Activated T-helper 1 cell treated with anti-CD3 and anti-CD28 coated beads, Interleukin-2, amount 50 U/mL, for 16 hours (primary cell): ENCODE data around the gene CAPN7.
"Not testable (repeated sequence)": the region's sequence is repeated elsewhere in the genome, so short reads cannot be mapped to it uniquely, and the experiment has no call there.

Experiments
- DNase-seq, 2 donors: peaks; one replicate each; pipeline ENCODE4 v3.0.0-alpha.2; 2020; ENCODE audit warnings: low read depth in 1 of 2, low spot score in 1 of 2

Gene CAPN7

GRCh38 chr3:15205934-15206661 is at the start of gene CAPN7:
Gene CAPN7, plus strand, starts transcription at chr3:15206246. Its CDS starts 250 bp downstream, at chr3:15206496.
- peak; percentile 87 to 94 for DNase-seq

- DNase-seq = no peak
These were observed 48.6 kb upstream of the CAPN7 start for GRCh38 chr3:15157441-15157840.

GRCh38 chr3:15159501-15160136 is 46.4 kb upstream of the CAPN7 start:
- no peak for DNase-seq

- no peak for DNase-seq
These were observed 45.4 kb upstream of the CAPN7 start for GRCh38 chr3:15160662-15161061.

- no peak for DNase-seq
These were observed 44.9 kb upstream of the CAPN7 start for GRCh38 chr3:15161133-15161532.

- DNase-seq = not testable (repeated sequence)
These were observed 42.4 kb upstream of the CAPN7 start for GRCh38 chr3:15163656-15164055.

GRCh38 chr3:15164340-15164739 is 41.7 kb upstream of the CAPN7 start:
- no peak for DNase-seq

- DNase-seq = no peak
These were observed 41.0 kb upstream of the CAPN7 start for GRCh38 chr3:15165061-15165460.

- not testable (repeated sequence) for DNase-seq
These were observed 39.7 kb upstream of the CAPN7 start for GRCh38 chr3:15166391-15166790.

GRCh38 chr3:15171096-15171495 is 35.0 kb upstream of the CAPN7 start:
- no peak for DNase-seq

- DNase-seq = no peak
These were observed 33.2 kb upstream of the CAPN7 start for GRCh38 chr3:15172806-15173205.

GRCh38 chr3:15174953-15175352 is 31.1 kb upstream of the CAPN7 start:
- no peak for DNase-seq

GRCh38 chr3:15175605-15176004 is 30.4 kb upstream of the CAPN7 start:
- no peak for DNase-seq

GRCh38 chr3:15180042-15180611 is 25.9 kb upstream of the CAPN7 start:
- DNase-seq = no peak

GRCh38 chr3:15181511-15181910 is 24.5 kb upstream of the CAPN7 start:
- DNase-seq = no peak

- no peak for DNase-seq
These were observed 24.1 kb upstream of the CAPN7 start for GRCh38 chr3:15181963-15182362.

GRCh38 chr3:15183011-15183410 is 23.0 kb upstream of the CAPN7 start:
- no peak for DNase-seq

- DNase-seq = no peak
These were observed 20.6 kb upstream of the CAPN7 start for GRCh38 chr3:15185404-15185803.

GRCh38 chr3:15186101-15186476 is 20.0 kb upstream of the CAPN7 start:
- no peak for DNase-seq

- not testable (repeated sequence) for DNase-seq
These were observed 19.4 kb upstream of the CAPN7 start for GRCh38 chr3:15186477-15187164.

- no peak for DNase-seq
These were observed 8.6 kb upstream of the CAPN7 start for GRCh38 chr3:15197340-15198029.
